ENCODE data around the gene ADORA3. TPM values are rescaled to one million over a fixed set of nuclear protein-coding genes. Genes with fewer than 3 reads are reported as not detected.

Gene ADORA3
- polyA plus RNA-seq, 1 donor (not counting 4 experiments of a cell fraction or from before 2014, with no cell fraction given): not detected

GRCh38 chr1:111517469-111518225 is 14.2 kb upstream of the ADORA3 start:
- peaks cover 4% of the 10 kb centered on the region for H3K4me1 ChIP-seq (ENCODE audit: control insufficient read depth, extremely low read depth, insufficient read depth, low read length)
- DNase-seq (ENCODE audit: low read depth, low spot score): no peak
- no peaks in the 10 kb centered on the region for H3K27me3 ChIP-seq (ENCODE audit: control insufficient read depth, extremely low read depth, insufficient read depth, low read length)
- FAIRE-seq: no peak
- no peaks in the 10 kb centered on the region for H3K79me2 ChIP-seq (ENCODE audit: control insufficient read depth, insufficient read depth, low read length)
- H2AFZ ChIP-seq (ENCODE audit: control insufficient read depth, low read length): no peak overlapping the region
- H3K4me2 ChIP-seq (ENCODE audit: control insufficient read depth, extremely low read depth, insufficient read depth, low read depth, low read length): no peak overlapping the region
- no peaks in the 10 kb centered on the region for H3K36me3 ChIP-seq (ENCODE audit: control insufficient read depth in 2 of 2, extremely low read depth in 1 of 2, insufficient read depth in 2 of 2, low read length in 2 of 2)
- H3K9me3 ChIP-seq (ENCODE audit: control insufficient read depth, low read depth, low read length): no peaks in the 10 kb centered on the region
- no peaks in the 10 kb centered on the region for H3K9me1 ChIP-seq (ENCODE audit: control insufficient read depth, extremely low read depth, insufficient read depth, low read length)
- no peak overlapping the region for H3K9ac ChIP-seq (ENCODE audit: control insufficient read depth, extremely low read depth, insufficient read depth, low read length)
- H3K27ac ChIP-seq (ENCODE audit: control insufficient read depth, insufficient read depth, low read length): no peak overlapping the region
- no peaks in the 10 kb centered on the region for H4K20me1 ChIP-seq (ENCODE audit: control insufficient read depth, extremely low read depth, insufficient read depth, low read length)
- dilution Hi-C loops (cut with MboI; ENCODE audit: extremely low pct_ligation_motif_present, low sequenced_read_pairs): no loop called here
- H3K4me3 ChIP-seq (ENCODE audit: control insufficient read depth in 2 of 3, extremely low read depth in 1 of 3, insufficient read depth in 2 of 3, low read depth in 1 of 3, low read length in 3 of 3): no peak overlapping the region
- no peak for TF ChIP-seq EZH2 (IDR thresholded peaks at IDR 0.05; ENCODE audit: low read length)
- no peak for TF ChIP-seq CTCF (optimal IDR thresholded peaks at IDR 0.05 in 1 of 3, IDR thresholded peaks at IDR 0.05 in 1 of 3, conservative IDR thresholded peaks at IDR 0.05 in 1 of 3; ENCODE audit: extremely low read depth in 1 of 3, insufficient read depth in 2 of 3, low read length in 3 of 3)

- no peaks in the 10 kb centered on the region for H3K9me3 ChIP-seq (ENCODE audit: control insufficient read depth, low read depth, low read length)
- no peak overlapping the region for H3K9ac ChIP-seq (ENCODE audit: control insufficient read depth, extremely low read depth, insufficient read depth, low read length)
- no peaks in the 10 kb centered on the region for H3K79me2 ChIP-seq (ENCODE audit: control insufficient read depth, insufficient read depth, low read length)
- dilution Hi-C loops (cut with MboI; ENCODE audit: extremely low pct_ligation_motif_present, low sequenced_read_pairs): no loop called here
- no peak overlapping the region for H3K27ac ChIP-seq (ENCODE audit: control insufficient read depth, insufficient read depth, low read length)
- peaks cover 4% of the 10 kb centered on the region for H3K4me1 ChIP-seq (ENCODE audit: control insufficient read depth, extremely low read depth, insufficient read depth, low read length)
- peak overlapping the region in 1 of 3 experiments; percentile 49 for H3K4me3 ChIP-seq (ENCODE audit: control insufficient read depth in 2 of 3, extremely low read depth in 1 of 3, insufficient read depth in 2 of 3, low read depth in 1 of 3, low read length in 3 of 3)
- no peaks in the 10 kb centered on the region for H3K9me1 ChIP-seq (ENCODE audit: control insufficient read depth, extremely low read depth, insufficient read depth, low read length)
- DNase-seq (ENCODE audit: low read depth, low spot score) (no peak), FAIRE-seq (no peak)
- TF ChIP-seq CTCF (optimal IDR thresholded peaks at IDR 0.05 in 1 of 3, IDR thresholded peaks at IDR 0.05 in 1 of 3, conservative IDR thresholded peaks at IDR 0.05 in 1 of 3; ENCODE audit: extremely low read depth in 1 of 3, insufficient read depth in 2 of 3, low read length in 3 of 3) (peak; percentile 18 to 46 (median 42)), EZH2 (IDR thresholded peaks at IDR 0.05; ENCODE audit: low read length) (no peak)
- no peaks in the 10 kb centered on the region for H3K27me3 ChIP-seq (ENCODE audit: control insufficient read depth, extremely low read depth, insufficient read depth, low read length)
- no peaks in the 10 kb centered on the region for H4K20me1 ChIP-seq (ENCODE audit: control insufficient read depth, extremely low read depth, insufficient read depth, low read length)
- no peaks in the 10 kb centered on the region for H3K36me3 ChIP-seq (ENCODE audit: control insufficient read depth in 2 of 2, extremely low read depth in 1 of 2, insufficient read depth in 2 of 2, low read length in 2 of 2)
- H3K4me2 ChIP-seq (ENCODE audit: control insufficient read depth, extremely low read depth, insufficient read depth, low read depth, low read length): peak overlapping the region; percentile 49
- peak overlapping the region; percentile 67 for H2AFZ ChIP-seq (ENCODE audit: control insufficient read depth, low read length)
Observed at GRCh38 chr1:111516005-111516535, 12.6 kb upstream of the ADORA3 start.

Measured in keratinocyte (primary cell).